HG03103 (cell line): ENCODE data around the gene TRIM37.

ENCODE experiments used
- ATAC-seq: cut with Tn5 transposase; IDR thresholded peaks from one replicate; pipeline ENCODE4 v1.9.1; 2021; ENCODE audit warnings: low read depth; ENCODE audit not compliant: unreplicated experiment

Gene TRIM37

DNA sequence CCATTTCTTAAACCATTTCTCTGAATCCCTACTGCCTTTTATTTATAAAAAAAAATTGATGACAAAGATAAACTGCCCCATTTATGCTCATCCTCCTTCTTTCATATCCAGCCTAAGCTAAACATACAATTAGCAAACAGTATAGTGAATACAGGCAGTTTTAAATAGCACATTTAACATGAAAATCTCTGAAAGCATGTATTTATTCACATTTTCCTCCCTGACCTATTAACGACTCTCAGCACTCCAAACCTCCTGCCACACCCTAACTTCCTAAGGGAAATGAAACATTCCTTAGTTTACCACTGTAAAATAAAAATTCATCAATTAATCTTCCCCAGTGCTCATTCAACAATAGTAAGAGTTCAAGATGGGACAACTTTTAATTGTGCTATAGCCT, 56.9 kb downstream of the TRIM37 start:
- ATAC-seq = no peak

DNA sequence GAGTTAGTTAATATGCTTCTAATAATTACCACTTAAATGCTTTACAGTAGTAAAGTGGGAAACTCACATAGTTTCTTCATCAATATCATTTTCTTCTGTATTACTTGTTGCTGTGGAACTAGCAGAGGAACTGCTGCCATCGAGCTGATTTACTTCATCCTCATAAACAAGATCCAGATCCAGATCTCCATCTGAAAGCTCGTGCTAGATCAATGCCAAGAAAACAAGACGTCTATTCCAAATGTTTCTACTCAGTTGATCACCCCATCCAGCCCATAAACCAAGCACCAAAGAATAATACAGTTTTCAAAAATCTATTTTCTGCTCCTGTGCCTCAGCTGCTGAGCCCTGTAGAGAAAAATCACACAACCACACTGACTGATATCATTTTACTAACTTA, 59.1 kb downstream of the TRIM37 start:
- no peak for ATAC-seq

DNA sequence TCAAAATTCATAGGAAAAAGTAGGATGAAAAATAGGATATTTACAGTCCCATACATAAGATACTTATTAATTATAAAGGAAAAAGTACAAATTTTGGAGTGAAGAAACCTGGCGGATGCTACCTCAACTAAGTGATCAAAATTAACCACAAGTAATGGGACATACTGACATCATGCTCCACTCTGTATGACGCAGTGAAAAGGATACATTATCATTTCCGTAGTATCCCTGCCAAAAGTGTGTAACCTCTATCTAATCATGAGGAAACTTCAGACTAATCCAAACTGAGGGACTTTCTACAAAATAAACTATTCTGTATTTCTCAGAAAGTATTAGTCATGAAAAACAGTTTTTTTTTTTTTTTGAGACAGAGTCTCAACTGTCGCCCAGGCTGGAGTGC, 60.5 kb downstream of the TRIM37 start:
- no peak for ATAC-seq

DNA sequence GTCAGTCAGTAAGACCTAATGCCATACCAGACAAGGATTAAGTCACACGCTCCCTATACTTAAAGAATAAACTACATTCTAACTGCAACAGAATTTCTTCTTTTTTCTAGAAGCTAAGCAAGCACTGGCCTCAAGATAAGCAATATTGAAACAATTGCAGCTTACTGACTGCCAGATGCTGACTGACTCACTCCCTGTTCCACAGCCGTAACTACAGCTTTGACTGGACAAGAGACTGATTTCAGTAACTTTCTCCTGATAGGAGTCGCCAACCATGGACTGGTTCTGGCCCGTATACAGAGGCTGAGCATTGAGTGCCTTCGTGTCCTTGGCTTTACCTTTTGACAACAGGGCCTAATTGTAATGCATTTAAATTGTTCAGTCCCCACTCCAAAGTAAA, 67.9 kb downstream of the TRIM37 start:
- no peak for ATAC-seq

GRCh38 chr17:59037960-59038359, 68.7 kb downstream of the TRIM37 start:
- ATAC-seq = no peak

DNA sequence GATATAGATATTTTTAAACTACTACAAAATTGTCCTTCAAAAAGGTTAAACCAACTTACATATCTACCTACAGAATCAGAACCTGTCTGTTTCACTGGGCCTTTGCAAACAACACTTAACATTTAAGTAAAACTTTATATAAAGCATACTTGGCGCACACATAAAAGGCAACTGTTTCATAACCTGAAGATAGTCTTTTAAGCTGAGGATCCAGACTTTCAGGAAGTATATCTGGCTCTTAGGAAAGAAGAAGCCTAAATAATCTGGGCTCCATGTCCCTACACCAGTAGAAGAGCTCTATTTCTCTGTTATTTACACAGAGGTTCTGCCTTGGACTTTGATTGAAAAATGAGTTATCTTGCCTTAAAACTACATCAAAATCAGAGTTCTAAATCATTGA, 75.9 kb downstream of the TRIM37 start:
- no peak for ATAC-seq

DNA sequence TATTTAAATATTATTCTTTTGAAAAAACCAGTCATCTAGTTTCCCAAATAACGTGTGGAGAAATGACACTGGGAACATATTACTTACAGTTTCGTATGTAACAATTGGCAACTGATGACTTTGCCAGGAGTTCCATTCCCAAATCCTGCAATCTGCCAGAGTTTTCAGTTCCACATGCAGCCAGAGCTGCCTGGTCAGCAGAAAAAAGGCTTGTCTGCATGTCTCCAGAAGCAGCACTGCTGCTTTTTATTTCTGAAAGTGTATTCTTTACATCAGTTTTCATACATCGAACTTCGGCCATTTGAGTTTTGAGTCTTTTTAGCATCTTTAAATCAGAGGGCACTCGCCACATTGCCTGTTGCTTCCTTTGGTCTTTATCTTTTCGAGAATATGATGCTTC, 78.4 kb downstream of the TRIM37 start:
- no peak for ATAC-seq

- no peak for ATAC-seq
Observed at GRCh38 chr17:59027750-59028149, 78.9 kb downstream of the TRIM37 start.

DNA sequence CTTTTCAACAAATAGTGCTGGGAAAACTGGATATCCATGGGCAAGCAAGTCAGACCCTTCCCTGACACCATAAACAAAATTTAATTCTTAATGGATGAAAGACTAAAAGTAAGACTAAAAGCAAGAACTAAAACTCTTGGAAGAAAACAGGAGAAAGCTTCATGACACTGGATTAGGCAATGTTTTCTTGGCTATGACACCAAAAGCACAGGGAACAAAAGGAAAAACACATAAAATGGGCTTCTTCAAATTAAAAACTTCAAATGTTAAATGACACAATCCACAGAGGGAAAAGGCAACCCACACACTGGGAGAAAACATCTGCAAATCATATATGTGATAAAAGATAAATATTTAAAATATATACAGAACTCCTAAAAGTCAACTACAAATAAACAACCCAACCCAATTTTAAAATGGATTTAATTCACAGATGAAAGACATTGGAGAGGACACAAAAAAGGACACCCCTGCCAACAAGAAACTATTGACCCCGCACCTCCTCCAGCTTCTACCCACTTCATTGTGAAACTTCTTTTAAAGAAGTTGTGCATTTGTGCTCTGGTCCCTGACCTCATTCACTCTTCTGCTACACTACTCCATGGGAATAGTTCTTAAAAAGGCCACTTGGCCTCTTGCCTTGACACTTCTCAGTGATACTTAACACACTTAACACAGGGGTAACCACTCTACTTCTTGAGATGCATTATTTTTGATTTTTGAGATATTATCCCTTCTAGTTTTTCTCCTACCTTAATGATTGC, 80.3 kb downstream of the TRIM37 start:
- no peak for ATAC-seq

DNA sequence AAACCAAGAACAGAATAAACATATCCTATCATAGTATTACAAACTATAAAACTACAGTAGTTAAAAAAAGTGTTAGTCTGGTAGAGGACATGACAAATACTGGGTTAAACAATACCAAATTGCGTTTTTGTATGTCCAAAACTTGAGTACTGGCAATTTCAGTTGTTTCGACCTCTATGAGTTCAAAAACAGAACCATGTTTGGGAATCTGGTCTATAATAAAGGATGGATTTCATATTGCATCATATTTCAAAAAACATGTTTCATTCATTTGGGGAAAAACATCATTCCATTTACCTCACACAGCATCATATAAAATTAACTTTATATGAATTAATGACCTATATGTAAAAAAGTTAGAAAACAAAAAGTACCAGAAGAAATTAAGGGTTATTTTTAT, 81.8 kb downstream of the TRIM37 start:
- ATAC-seq = no peak

- no peak for ATAC-seq
Observed at GRCh38 chr17:59018019-59018418, 88.7 kb downstream of the TRIM37 start.

GRCh38 chr17:59011975-59012374, 94.7 kb downstream of the TRIM37 start:
- no peak for ATAC-seq

GRCh38 chr17:59010026-59010425, 96.7 kb downstream of the TRIM37 start:
- ATAC-seq = no peak

DNA sequence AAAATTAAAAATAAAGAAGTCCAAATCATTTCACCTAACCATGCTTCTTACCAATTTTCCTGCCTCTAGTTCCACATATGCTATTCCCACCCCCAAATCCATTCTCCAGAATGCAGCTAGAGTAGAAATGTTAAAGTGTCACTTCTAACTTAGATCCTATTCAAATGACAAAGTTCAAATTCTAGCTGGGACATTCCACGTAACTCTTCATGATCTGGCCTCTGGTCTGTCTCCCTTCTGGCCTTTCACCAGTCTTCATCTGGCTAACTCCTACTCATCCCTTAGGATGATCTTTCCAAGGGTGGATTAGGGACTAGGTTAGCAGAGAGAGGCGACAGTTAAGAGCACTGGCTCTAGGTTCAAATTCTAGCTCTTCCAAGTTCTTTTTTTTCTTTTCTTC, 97.9 kb downstream of the TRIM37 start:
- no peak for ATAC-seq

DNA sequence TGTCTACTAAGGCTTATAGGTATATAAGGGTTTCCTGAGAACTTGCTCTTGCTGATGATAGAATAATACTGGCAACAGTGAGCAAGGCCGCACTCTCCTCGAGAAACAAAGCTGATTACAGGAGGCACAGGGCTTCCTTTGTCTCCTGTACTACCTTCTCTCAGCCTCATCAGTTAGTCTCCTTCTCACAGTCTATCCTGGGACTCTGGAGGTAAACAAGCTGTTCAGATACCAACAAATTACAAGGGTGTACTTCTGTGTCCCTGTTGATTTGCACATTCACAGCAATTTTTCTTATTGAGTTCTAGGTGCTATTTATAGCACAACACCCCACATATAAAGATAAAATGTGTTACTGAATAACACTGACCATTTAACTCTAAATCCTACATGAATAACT, 98.7 kb downstream of the TRIM37 start:
- ATAC-seq = no peak

- no peak for ATAC-seq
Observed at GRCh38 chr17:59004338-59005111, 102.2 kb downstream of the TRIM37 start.

GRCh38 chr17:59003860-59004259, 102.8 kb downstream of the TRIM37 start:
- no peak for ATAC-seq

DNA sequence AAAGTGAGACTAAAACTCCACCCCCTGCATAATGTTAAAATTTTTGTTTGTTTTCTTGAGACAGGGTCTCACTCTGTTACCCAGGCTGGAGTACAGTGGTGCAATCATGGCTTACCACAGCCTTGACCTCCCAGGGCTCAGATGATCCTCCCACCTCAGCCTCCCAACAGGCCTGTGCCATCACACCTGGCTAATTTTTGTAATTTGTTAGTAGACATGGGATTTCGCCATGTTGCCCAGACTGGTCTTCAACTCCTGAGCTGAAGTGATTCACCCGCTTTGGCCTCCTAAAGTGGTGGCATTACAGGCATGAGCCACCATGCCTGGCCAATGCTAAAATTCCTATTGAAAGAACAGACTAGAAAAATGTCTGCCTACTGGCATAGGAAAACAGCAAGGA, 103.8 kb downstream of the TRIM37 start:
- no peak for ATAC-seq

GRCh38 chr17:59002126-59002525, 104.6 kb downstream of the TRIM37 start:
- no peak for ATAC-seq

GRCh38 chr17:59001158-59001814, 105.4 kb downstream of the TRIM37 start:
- ATAC-seq = peak; percentile 73

DNA sequence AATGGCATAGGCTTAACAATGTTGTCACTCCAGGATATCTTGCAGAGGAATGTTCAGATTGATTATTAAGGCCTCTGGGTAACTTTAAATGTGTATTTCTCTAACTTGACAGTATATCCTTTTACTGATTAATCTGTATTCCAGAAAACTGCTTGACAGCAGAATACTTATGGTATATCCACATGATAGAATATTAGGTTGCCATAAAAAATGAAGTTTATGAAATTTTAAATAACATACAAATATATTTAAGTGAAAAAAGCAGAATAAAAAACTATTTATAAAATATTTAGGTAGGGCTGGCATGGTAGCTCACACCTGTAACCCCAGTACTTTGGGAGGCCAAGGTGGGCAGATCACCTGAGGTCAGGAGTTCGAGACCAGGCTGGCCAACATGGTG, 106.7 kb downstream of the TRIM37 start:
- no peak for ATAC-seq

DNA sequence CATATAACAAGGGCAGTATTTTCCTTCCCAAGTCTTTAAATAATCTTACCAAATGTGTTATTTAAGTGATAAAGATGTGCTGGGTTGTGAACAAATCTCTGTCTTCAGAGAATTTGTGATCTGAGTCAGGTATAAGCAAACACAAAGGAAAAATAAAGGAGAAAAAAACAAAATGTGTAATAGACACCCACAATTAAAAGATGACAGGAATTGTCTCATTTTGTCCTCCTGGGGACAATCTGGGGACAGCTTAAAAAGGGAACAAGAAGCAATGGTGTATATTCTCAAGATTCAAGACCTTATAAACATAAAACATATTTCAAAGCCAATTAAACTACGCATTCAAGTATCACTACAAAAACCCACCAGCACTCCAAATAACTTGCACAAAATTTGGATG, 107.2 kb downstream of the TRIM37 start:
- ATAC-seq = no peak
